HepG2 (cell line): Measurements from ENCODE around the gene MAMSTR. TPM values are rescaled to one million over a fixed set of nuclear protein-coding genes. Genes with fewer than 3 reads are reported as not detected.

ENCODE experiments used
- ARID4A ChIP-seq: sonication (generic); formaldehyde crosslinking; IDR thresholded peaks from 2 replicates; pipeline ENCODE4 v1.5.0; 2020; ENCODE audit warnings: mild to moderate bottlenecking, missing genetic modification reagents, borderline replicate concordance
- CHCHD3 ChIP-seq: sonication (generic); formaldehyde crosslinking; IDR thresholded peaks from 2 replicates; pipeline ENCODE4 v1.8.0; 2022; ENCODE audit warnings: mild to moderate bottlenecking, missing genetic modification reagents, moderate library complexity
- CTCF ChIP-seq: sonication (generic); formaldehyde crosslinking; IDR thresholded peaks from 2 replicates; pipeline ENCODE4 v1.5.0; 2020; ENCODE audit warnings: mild to moderate bottlenecking, missing genetic modification reagents, moderate library complexity
- ERF ChIP-seq: IDR thresholded peaks from 2 replicates; pipeline ENCODE4 v1.6.1; 2018; ENCODE audit warnings: missing biosample characterization, missing genetic modification reagents
- HOXA3 ChIP-seq: sonication (generic); formaldehyde crosslinking; IDR thresholded peaks from 2 replicates; pipeline ENCODE4 v1.5.0; 2020; ENCODE audit warnings: missing genetic modification reagents
- HOXA9 ChIP-seq: sonication (generic); formaldehyde crosslinking; IDR thresholded peaks from 2 replicates; pipeline ENCODE4 v1.8.1; 2022; ENCODE audit warnings: missing genetic modification reagents, mild to moderate bottlenecking, moderate library complexity, borderline replicate concordance
- JDP2 ChIP-seq: sonication (generic); formaldehyde crosslinking; IDR thresholded peaks from 2 replicates; pipeline ENCODE4 v1.8.1; 2022; ENCODE audit warnings: missing genetic modification reagents, borderline replicate concordance
- KAT2B ChIP-seq: fragments of 150-350 bp; IDR thresholded peaks from 2 replicates; pipeline ENCODE4 v1.6.1; 2014; ENCODE audit warnings: low read depth, low read length, borderline replicate concordance
- KDM5A ChIP-seq: fragments of 200-600 bp; sonication (generic); IDR thresholded peaks from 2 replicates; pipeline ENCODE4 v1.7.0; 2018; ENCODE audit warnings: antibody characterized with exemption, mild to moderate bottlenecking, low read length, borderline replicate concordance
- MEIS2 ChIP-seq: sonication (generic); formaldehyde crosslinking; IDR thresholded peaks from 2 replicates; pipeline ENCODE4 v1.9.0; 2021; ENCODE audit warnings: mild to moderate bottlenecking, missing genetic modification reagents
- NCOA5 ChIP-seq: sonication (generic); formaldehyde crosslinking; IDR thresholded peaks from 2 replicates; pipeline ENCODE4 v1.4.0; 2020; ENCODE audit warnings: missing genetic modification reagents
- PHF8 ChIP-seq: sonication (generic); formaldehyde crosslinking; IDR thresholded peaks from 2 replicates; pipeline ENCODE4 v1.5.0; 2020; ENCODE audit warnings: missing genetic modification reagents
- REL ChIP-seq: sonication (generic); formaldehyde crosslinking; conservative IDR thresholded peaks from 2 replicates; pipeline ENCODE4 v1.8.0; 2022; ENCODE audit warnings: mild to moderate bottlenecking, missing genetic modification reagents, moderate library complexity
- SRY ChIP-seq: sonication (generic); formaldehyde crosslinking; IDR thresholded peaks from 2 replicates; pipeline ENCODE4 v1.8.0; 2022; ENCODE audit warnings: mild to moderate bottlenecking, missing genetic modification reagents
- TOPORS ChIP-seq: sonication (generic); formaldehyde crosslinking; IDR thresholded peaks from 2 replicates; pipeline ENCODE4 v1.8.0; 2023; ENCODE audit warnings: mild to moderate bottlenecking, missing genetic modification reagents
- TP53 ChIP-seq: sonication (generic); formaldehyde crosslinking; conservative IDR thresholded peaks from 2 replicates; pipeline ENCODE4 v1.4.0; 2020; ENCODE audit warnings: missing genetic modification reagents
- ZBTB33 ChIP-seq: sonication (generic); formaldehyde crosslinking; IDR thresholded peaks from 2 replicates; pipeline ENCODE4 v1.4.0; 2020; ENCODE audit warnings: missing genetic modification reagents
- ZFP36L1 ChIP-seq: sonication (generic); formaldehyde crosslinking; IDR thresholded peaks from 2 replicates; pipeline ENCODE4 v1.8.0; 2022; ENCODE audit warnings: mild to moderate bottlenecking, missing genetic modification reagents, moderate library complexity
- ZFP36L2 ChIP-seq: sonication (generic); formaldehyde crosslinking; IDR thresholded peaks from 2 replicates; pipeline ENCODE4 v1.4.0; 2020; ENCODE audit warnings: missing genetic modification reagents
- ZFX ChIP-seq: sonication (generic); formaldehyde crosslinking; IDR thresholded peaks from 2 replicates; pipeline ENCODE4 v1.4.0; 2020; ENCODE audit warnings: mild to moderate bottlenecking, low read depth, missing genetic modification reagents, moderate library complexity
- ZNF30 ChIP-seq: sonication (generic); formaldehyde crosslinking; IDR thresholded peaks from 2 replicates; pipeline ENCODE4 v1.5.0; 2020; ENCODE audit warnings: mild to moderate bottlenecking, missing genetic modification reagents
- ZNF703 ChIP-seq: sonication (generic); formaldehyde crosslinking; IDR thresholded peaks from 2 replicates; pipeline ENCODE4 v1.5.1; 2020; ENCODE audit warnings: missing genetic modification reagents, mild to moderate bottlenecking, moderate library complexity, borderline replicate concordance
- polyA plus RNA-seq, 8 experiments: library from polyadenylated mRNA; depleted of rRNA in 3 of 8; stranded (reverse) in 7 of 8; unstranded in 1 of 8; fragments of >200 nt; fragmentation: Illumina TruSeq in 4 of 8; extraction: Trizol in 4 of 8; gene quantifications; 2 replicates each; pipeline versions ENCODE4 v1.2.1 to v1.2.3, GENCODE V29; 2011 to 2016; ENCODE audit warnings: low read depth in 4 of 8, missing spikeins in 1 of 8, mixed read lengths in 1 of 8; ENCODE audit not compliant: insufficient read depth in 1 of 8
- total RNA-seq, 5 experiments: library from RNA; depleted of rRNA; stranded (reverse); fragments of >200 nt; fragmentation: Illumina TruSeq; extraction: Trizol; gene quantifications; 2 replicates each; pipeline ENCODE4 v1.2.3, GENCODE V29; 2016; ENCODE audit warnings: low read depth in 1 of 5

Gene MAMSTR
- total and polyA plus RNA-seq, 2 of the 13 experiments (the other 11 are each of a cell fraction or from before 2014, with no cell fraction given): 2.2 to 2.4 TPM

GRCh38 chr19:48738557-48739403, 19.3 kb upstream of the MAMSTR start (continued):
- 0 out of 2 replicates have a peak, but pooled peaks have one; percentile 22 for TF ChIP-seq HOXA9 (CRISPR knock-in tag)
- TF ChIP-seq MEIS2 (CRISPR knock-in tag): peak; percentile 55; the same call in 1 of the 2 replicates
- TF ChIP-seq ZFX: peak; percentile 92
- TF ChIP-seq JDP2: peak; percentile 69; the same call in 1 of the 2 replicates
- TF ChIP-seq ZNF703 (CRISPR knock-in tag): no peak
- TF ChIP-seq ZBTB33 (CRISPR knock-in tag): no peak
- TF ChIP-seq ZFP36L1: no peak
- peak; percentile 76 for TF ChIP-seq CTCF (CRISPR knock-in tag)
- TF ChIP-seq SRY: peak; percentile 83; the same call in 1 of the 2 replicates
- peak; percentile 59; the same call in 1 of the 2 replicates for TF ChIP-seq ARID4A (CRISPR knock-in tag)
- TF ChIP-seq NCOA5 (CRISPR knock-in tag): no peak
- peak; percentile 96 for TF ChIP-seq TOPORS (CRISPR knock-in tag)
- peak; percentile 90; the same call in 1 of the 2 replicates for TF ChIP-seq CHCHD3 (CRISPR knock-in tag)
- TF ChIP-seq REL: peak; percentile 56; the same call in 1 of the 2 replicates
- no peak for TF ChIP-seq ZFP36L2 (CRISPR knock-in tag)
- peak; percentile 6; the same call in 1 of the 2 replicates for TF ChIP-seq ERF (CRISPR knock-in tag)
- no peak for TF ChIP-seq KAT2B
- TF ChIP-seq KDM5A: no peak
- TF ChIP-seq ZNF30: no peak
- TF ChIP-seq TP53 (CRISPR knock-in tag): no peak
- peak; percentile 67 for TF ChIP-seq PHF8 (CRISPR knock-in tag)
- peak; percentile 81 for TF ChIP-seq HOXA3 (CRISPR knock-in tag)
